Neural crest cell (in vitro differentiated cells): ENCODE measurements around the gene L3MBTL2. TPM values are rescaled to one million over a fixed set of nuclear protein-coding genes. Genes with fewer than 3 reads are reported as not detected.
A peak's percentile ranks its signal among the peaks of the same experiment; 100 is the strongest.
"Not testable (repeated sequence)": the region's sequence is repeated elsewhere in the genome, so short reads cannot be mapped to it uniquely, and the experiment has no call there.

Experiments
- DNase-seq: peaks from one replicate; pipeline ENCODE4 v3.0.0; 2021; ENCODE audit warnings: low read depth, mixed read lengths, low spot score
- H3K27ac Mint-ChIP-seq: one replicate; pipeline ENCODE4 v1.8.0; 2021; ENCODE audit warnings: mild to moderate bottlenecking, mixed read lengths; ENCODE audit not compliant: unreplicated experiment
- H3K27me3 Mint-ChIP-seq: 2 replicates; pipeline ENCODE4 v1.8.0; 2021; ENCODE audit warnings: low read depth, mild to moderate bottlenecking, mixed read lengths
- H3K36me3 Mint-ChIP-seq: 2 replicates; pipeline ENCODE4 v1.8.0; 2021; ENCODE audit warnings: low read depth, mild to moderate bottlenecking, mixed read lengths
- H3K4me1 Mint-ChIP-seq: 2 replicates; pipeline ENCODE4 v1.8.0; 2021; ENCODE audit warnings: mixed read lengths
- H3K4me3 Mint-ChIP-seq: one replicate; pipeline ENCODE4 v1.8.0; 2021; ENCODE audit warnings: mild to moderate bottlenecking, mixed read lengths
- H3K9me3 Mint-ChIP-seq: 2 replicates; pipeline ENCODE4 v1.8.0; 2021; ENCODE audit warnings: mixed read lengths
- total RNA-seq: library from RNA; stranded (reverse); gene quantifications from 2 replicates; pipeline ENCODE4 v1.2.1, GENCODE V29; 2021
- TF ChIP-seq, protein P1 (sequence below): fragments of 200-600 bp; sonication (generic); conservative IDR thresholded peaks from 2 replicates; pipeline ENCODE4 v1.5.0; 2021; ENCODE audit warnings: antibody characterized with exemption, mild to moderate bottlenecking

L3MBTL2 gene
- total RNA-seq, 1 donor from 2014 or later = 32.3 TPM

DNA sequence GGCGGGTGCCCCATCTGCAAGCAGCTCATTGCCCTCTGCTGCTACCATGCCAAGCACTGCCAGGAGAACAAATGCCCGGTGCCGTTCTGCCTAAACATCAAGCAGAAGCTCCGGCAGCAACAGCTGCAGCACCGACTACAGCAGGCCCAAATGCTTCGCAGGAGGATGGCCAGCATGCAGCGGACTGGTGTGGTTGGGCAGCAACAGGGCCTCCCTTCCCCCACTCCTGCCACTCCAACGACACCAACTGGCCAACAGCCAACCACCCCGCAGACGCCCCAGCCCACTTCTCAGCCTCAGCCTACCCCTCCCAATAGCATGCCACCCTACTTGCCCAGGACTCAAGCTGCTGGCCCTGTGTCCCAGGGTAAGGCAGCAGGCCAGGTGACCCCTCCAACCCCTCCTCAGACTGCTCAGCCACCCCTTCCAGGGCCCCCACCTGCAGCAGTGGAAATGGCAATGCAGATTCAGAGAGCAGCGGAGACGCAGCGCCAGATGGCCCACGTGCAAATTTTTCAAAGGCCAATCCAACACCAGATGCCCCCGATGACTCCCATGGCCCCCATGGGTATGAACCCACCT, 28.0 kb upstream of the L3MBTL2 start:
- TF ChIP-seq, protein P1, sequence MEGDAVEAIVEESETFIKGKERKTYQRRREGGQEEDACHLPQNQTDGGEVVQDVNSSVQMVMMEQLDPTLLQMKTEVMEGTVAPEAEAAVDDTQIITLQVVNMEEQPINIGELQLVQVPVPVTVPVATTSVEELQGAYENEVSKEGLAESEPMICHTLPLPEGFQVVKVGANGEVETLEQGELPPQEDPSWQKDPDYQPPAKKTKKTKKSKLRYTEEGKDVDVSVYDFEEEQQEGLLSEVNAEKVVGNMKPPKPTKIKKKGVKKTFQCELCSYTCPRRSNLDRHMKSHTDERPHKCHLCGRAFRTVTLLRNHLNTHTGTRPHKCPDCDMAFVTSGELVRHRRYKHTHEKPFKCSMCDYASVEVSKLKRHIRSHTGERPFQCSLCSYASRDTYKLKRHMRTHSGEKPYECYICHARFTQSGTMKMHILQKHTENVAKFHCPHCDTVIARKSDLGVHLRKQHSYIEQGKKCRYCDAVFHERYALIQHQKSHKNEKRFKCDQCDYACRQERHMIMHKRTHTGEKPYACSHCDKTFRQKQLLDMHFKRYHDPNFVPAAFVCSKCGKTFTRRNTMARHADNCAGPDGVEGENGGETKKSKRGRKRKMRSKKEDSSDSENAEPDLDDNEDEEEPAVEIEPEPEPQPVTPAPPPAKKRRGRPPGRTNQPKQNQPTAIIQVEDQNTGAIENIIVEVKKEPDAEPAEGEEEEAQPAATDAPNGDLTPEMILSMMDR = no peak
- H3K36me3 Mint-ChIP-seq = peaks cover 26% of the 10 kb centered on the region
- H3K27me3 Mint-ChIP-seq = peaks cover 2% of the 10 kb centered on the region

DNA sequence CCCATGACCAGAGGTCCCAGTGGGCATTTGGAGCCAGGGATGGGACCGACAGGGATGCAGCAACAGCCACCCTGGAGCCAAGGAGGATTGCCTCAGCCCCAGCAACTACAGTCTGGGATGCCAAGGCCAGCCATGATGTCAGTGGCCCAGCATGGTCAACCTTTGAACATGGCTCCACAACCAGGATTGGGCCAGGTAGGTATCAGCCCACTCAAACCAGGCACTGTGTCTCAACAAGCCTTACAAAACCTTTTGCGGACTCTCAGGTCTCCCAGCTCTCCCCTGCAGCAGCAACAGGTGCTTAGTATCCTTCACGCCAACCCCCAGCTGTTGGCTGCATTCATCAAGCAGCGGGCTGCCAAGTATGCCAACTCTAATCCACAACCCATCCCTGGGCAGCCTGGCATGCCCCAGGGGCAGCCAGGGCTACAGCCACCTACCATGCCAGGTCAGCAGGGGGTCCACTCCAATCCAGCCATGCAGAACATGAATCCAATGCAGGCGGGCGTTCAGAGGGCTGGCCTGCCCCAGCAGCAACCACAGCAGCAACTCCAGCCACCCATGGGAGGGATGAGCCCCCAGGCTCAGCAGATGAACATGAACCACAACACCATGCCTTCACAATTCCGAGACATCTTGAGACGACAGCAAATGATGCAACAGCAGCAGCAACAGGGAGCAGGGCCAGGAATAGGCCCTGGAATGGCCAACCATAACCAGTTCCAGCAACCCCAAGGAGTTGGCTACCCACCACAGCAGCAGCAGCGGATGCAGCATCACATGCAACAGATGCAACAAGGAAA, 27.3 kb upstream of the L3MBTL2 start:
- Mint-ChIP-seq H3K27me3 (peaks cover 2% of the 10 kb centered on the region), H3K36me3 (peaks cover 23% of the 10 kb centered on the region), H3K9me3 (no peaks in the 10 kb centered on the region), H3K4me3 (no peak overlapping the region), H3K27ac (peak overlapping the region; percentile 57), H3K4me1 (no peaks in the 10 kb centered on the region)
- no peak for DNase-seq
- TF ChIP-seq, protein P1 = no peak

More for the DNA sequence above, 28.0 kb upstream of the L3MBTL2 start:
- Mint-ChIP-seq H3K27ac (no peak overlapping the region), H3K9me3 (no peaks in the 10 kb centered on the region), H3K4me3 (no peak overlapping the region), H3K4me1 (no peaks in the 10 kb centered on the region)
- no peak for DNase-seq

DNA sequence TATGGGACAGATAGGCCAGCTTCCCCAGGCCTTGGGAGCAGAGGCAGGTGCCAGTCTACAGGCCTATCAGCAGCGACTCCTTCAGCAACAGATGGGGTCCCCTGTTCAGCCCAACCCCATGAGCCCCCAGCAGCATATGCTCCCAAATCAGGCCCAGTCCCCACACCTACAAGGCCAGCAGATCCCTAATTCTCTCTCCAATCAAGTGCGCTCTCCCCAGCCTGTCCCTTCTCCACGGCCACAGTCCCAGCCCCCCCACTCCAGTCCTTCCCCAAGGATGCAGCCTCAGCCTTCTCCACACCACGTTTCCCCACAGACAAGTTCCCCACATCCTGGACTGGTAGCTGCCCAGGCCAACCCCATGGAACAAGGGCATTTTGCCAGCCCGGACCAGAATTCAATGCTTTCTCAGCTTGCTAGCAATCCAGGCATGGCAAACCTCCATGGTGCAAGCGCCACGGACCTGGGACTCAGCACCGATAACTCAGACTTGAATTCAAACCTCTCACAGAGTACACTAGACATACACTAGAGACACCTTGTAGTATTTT, 26.6 kb upstream of the L3MBTL2 start:
- no peaks in the 10 kb centered on the region for H3K9me3 Mint-ChIP-seq
- peaks cover 2% of the 10 kb centered on the region for H3K27me3 Mint-ChIP-seq
- TF ChIP-seq, protein P1 = no peak
- H3K4me3 Mint-ChIP-seq = no peak overlapping the region
- no peaks in the 10 kb centered on the region for H3K4me1 Mint-ChIP-seq
- peaks cover 23% of the 10 kb centered on the region for H3K36me3 Mint-ChIP-seq
- no peak overlapping the region for H3K27ac Mint-ChIP-seq
- DNase-seq = no peak

DNA sequence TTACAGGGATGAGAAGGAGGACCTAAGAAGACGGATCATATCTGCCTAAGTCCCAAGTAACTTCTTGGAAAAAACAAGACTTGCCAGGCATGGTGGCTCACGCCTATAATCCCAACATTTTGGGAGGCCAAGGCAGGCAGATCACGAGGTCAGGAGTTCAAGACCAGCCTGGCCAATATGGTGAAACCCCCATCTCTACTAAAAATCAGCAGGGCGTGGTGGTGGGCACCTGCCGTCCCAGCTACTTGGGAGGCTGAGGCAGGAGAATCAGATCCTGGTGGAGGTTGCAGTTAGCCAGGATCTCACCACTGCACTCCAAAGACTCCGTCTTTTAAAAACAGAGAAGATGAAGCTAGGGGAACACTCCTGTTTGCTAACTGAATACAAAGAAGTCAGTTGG, 24.8 kb upstream of the L3MBTL2 start:
- DNase-seq = not testable (repeated sequence)

DNA sequence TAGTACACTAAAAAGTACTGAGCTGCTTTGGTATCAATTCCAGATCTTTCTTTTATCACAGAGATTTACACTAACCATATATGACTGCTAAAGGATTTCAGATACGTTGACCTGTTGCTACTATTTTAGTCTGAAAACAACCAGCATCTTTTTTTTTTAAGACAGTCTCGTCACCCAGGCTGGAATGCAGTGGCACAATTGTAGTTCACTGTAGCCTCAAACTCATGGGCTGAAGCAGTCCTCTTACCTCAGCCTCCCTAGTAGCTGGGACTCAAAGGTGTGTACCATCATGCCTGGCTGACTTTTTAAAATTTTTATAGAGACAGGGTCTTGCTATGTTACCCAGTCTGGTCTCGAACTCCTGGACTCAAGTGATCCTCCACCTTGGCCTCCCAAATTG, 24.2 kb upstream of the L3MBTL2 start:
- H3K27me3 Mint-ChIP-seq = peaks cover 2% of the 10 kb centered on the region
- H3K27ac Mint-ChIP-seq = no peak overlapping the region
- H3K4me1 Mint-ChIP-seq = no peaks in the 10 kb centered on the region
- no peak for DNase-seq
- no peaks in the 10 kb centered on the region for H3K9me3 Mint-ChIP-seq
- peaks cover 18% of the 10 kb centered on the region for H3K36me3 Mint-ChIP-seq
- TF ChIP-seq, protein P1 = no peak
- no peak overlapping the region for H3K4me3 Mint-ChIP-seq

More for the DNA sequence above, 24.8 kb upstream of the L3MBTL2 start:
- H3K4me1 Mint-ChIP-seq, H3K27ac Mint-ChIP-seq, H3K4me3 Mint-ChIP-seq, H3K27me3 Mint-ChIP-seq, H3K9me3 Mint-ChIP-seq: not testable (repeated sequence)
- peaks cover 20% of the 10 kb centered on the region for H3K36me3 Mint-ChIP-seq
